Measurements from ENCODE around the gene EXOC6B.

The EXOC6B gene

GRCh38 chr2:72273384-72273783 lies 552.4 kb downstream of the EXOC6B start:
- ATAC-seq (ENCODE audit: insufficient read depth, low read depth): no peak
- no peaks in the 10 kb centered on the region for H3K27me3 ChIP-seq (ENCODE audit: insufficient read depth, low read length, poor library complexity)
- no peak overlapping the region for H3K4me2 ChIP-seq (ENCODE audit: insufficient read depth, low read length)

GRCh38 chr2:72271766-72272641 lies 553.8 kb downstream of the EXOC6B start:
- Histone ChIP-seq H2AFZ (ENCODE audit: low read depth, low read length) (no peak overlapping the region), H3K4me1 (ENCODE audit: insufficient read depth, low read length) (no peaks in the 10 kb centered on the region), H3K9ac (ENCODE audit: low read depth, low read length) (no peak overlapping the region), H3K27me3 (ENCODE audit: insufficient read depth, low read length, poor library complexity) (no peaks in the 10 kb centered on the region), H3K9me3 (ENCODE audit: insufficient read depth, low read length, severe bottlenecking) (no peaks in the 10 kb centered on the region), H3K27ac (ENCODE audit: low read length) (no peak overlapping the region), H3K4me3 (ENCODE audit: low read depth in 1 of 2, low read length in 2 of 2) (no peak overlapping the region), H4K20me1 (ENCODE audit: insufficient read depth, low read length) (no peaks in the 10 kb centered on the region), H3K36me3 (ENCODE audit: insufficient read depth, low read length) (no peaks in the 10 kb centered on the region), H3K79me2 (ENCODE audit: insufficient read depth, low read length) (no peaks in the 10 kb centered on the region), H3K4me2 (ENCODE audit: insufficient read depth, low read length) (no peak overlapping the region)
- no peak for TF ChIP-seq EZH2 (IDR thresholded peaks at IDR 0.05; ENCODE audit: borderline replicate concordance, low read depth, low read length, severe bottlenecking)
- no peak for TF ChIP-seq CTCF (IDR thresholded peaks at IDR 0.05; ENCODE audit: borderline replicate concordance, extremely low read depth, low read length, poor library complexity, severe bottlenecking)
- ATAC-seq (ENCODE audit: insufficient read depth, low read depth) (no peak), DNase-seq (no peak)

More at GRCh38 chr2:72273384-72273783, 552.4 kb downstream of the EXOC6B start:
- TF ChIP-seq EZH2 (IDR thresholded peaks at IDR 0.05; ENCODE audit: borderline replicate concordance, low read depth, low read length, severe bottlenecking): no peak
- TF ChIP-seq CTCF (IDR thresholded peaks at IDR 0.05; ENCODE audit: borderline replicate concordance, extremely low read depth, low read length, poor library complexity, severe bottlenecking): no peak
- no peaks in the 10 kb centered on the region for H4K20me1 ChIP-seq (ENCODE audit: insufficient read depth, low read length)
- no peak overlapping the region for H2AFZ ChIP-seq (ENCODE audit: low read depth, low read length)
- H3K36me3 ChIP-seq (ENCODE audit: insufficient read depth, low read length): no peaks in the 10 kb centered on the region
- no peak overlapping the region for H3K27ac ChIP-seq (ENCODE audit: low read length)
- no peaks in the 10 kb centered on the region for H3K79me2 ChIP-seq (ENCODE audit: insufficient read depth, low read length)
- H3K9me3 ChIP-seq (ENCODE audit: insufficient read depth, low read length, severe bottlenecking): no peaks in the 10 kb centered on the region
- no peak for DNase-seq
- no peak overlapping the region for H3K4me3 ChIP-seq (ENCODE audit: low read depth in 1 of 2, low read length in 2 of 2)
- H3K9ac ChIP-seq (ENCODE audit: low read depth, low read length): no peak overlapping the region
- H3K4me1 ChIP-seq (ENCODE audit: insufficient read depth, low read length): no peaks in the 10 kb centered on the region

GRCh38 chr2:72271276-72271614 lies 554.6 kb downstream of the EXOC6B start:
- DNase-seq: no peak
- Histone ChIP-seq H3K9me3 (ENCODE audit: insufficient read depth, low read length, severe bottlenecking) (no peaks in the 10 kb centered on the region), H2AFZ (ENCODE audit: low read depth, low read length) (no peak overlapping the region), H4K20me1 (ENCODE audit: insufficient read depth, low read length) (no peaks in the 10 kb centered on the region), H3K36me3 (ENCODE audit: insufficient read depth, low read length) (no peaks in the 10 kb centered on the region), H3K4me2 (ENCODE audit: insufficient read depth, low read length) (no peak overlapping the region), H3K4me3 (ENCODE audit: low read depth in 1 of 2, low read length in 2 of 2) (no peak overlapping the region), H3K79me2 (ENCODE audit: insufficient read depth, low read length) (no peaks in the 10 kb centered on the region), H3K27ac (ENCODE audit: low read length) (no peak overlapping the region), H3K4me1 (ENCODE audit: insufficient read depth, low read length) (no peaks in the 10 kb centered on the region), H3K27me3 (ENCODE audit: insufficient read depth, low read length, poor library complexity) (no peaks in the 10 kb centered on the region), H3K9ac (ENCODE audit: low read depth, low read length) (no peak overlapping the region)
- ATAC-seq (ENCODE audit: insufficient read depth, low read depth): no peak
- TF ChIP-seq EZH2 (IDR thresholded peaks at IDR 0.05; ENCODE audit: borderline replicate concordance, low read depth, low read length, severe bottlenecking): no peak
- TF ChIP-seq CTCF (IDR thresholded peaks at IDR 0.05; ENCODE audit: borderline replicate concordance, extremely low read depth, low read length, poor library complexity, severe bottlenecking): no peak
